Common myeloid progenitor, CD34-positive (primary cell): ENCODE measurements around the gene DLEC1.

ENCODE experiments used
- CTCF ChIA-PET: fragments of 350-600 bp; sonication (Branson Sonifier 250); formaldehyde crosslinking; loops from one replicate; lab custom pipeline; 2021; ENCODE audit warnings: antibody characterized with exemption; lab: Charles Lee
- POLR2A ChIA-PET: fragments of 350-600 bp; sonication (Branson Sonifier 250); formaldehyde crosslinking; loops from one replicate; lab custom pipeline; 2021; ENCODE audit warnings: antibody characterized with exemption; lab: Charles Lee
- DNase-seq, 3 donors: peaks; one replicate each; pipeline versions ENCODE4 v3.0.0 to v3.0.0-alpha.2; 2013
- H3K27ac ChIP-seq, 2 experiments: 1 replicate in 1 of 2; 2 replicates in 1 of 2; pipeline ENCODE4 v1.7.0; 2013; ENCODE audit warnings: inconsistent platforms in 2 of 2, low read length in 2 of 2, mild to moderate bottlenecking in 2 of 2, low read depth in 1 of 2, moderate library complexity in 1 of 2; ENCODE audit not compliant: severe bottlenecking in 2 of 2, insufficient read depth in 1 of 2, poor library complexity in 1 of 2
- H3K27me3 ChIP-seq, 5 experiments: replicated peaks in 2 of 5; 1 replicate in 3 of 5; 2 replicates in 2 of 5; pipeline versions ENCODE4 v1.6.1 to v1.7.0; 2013; ENCODE audit warnings: low read length in 4 of 5, mild to moderate bottlenecking in 2 of 5, moderate library complexity in 2 of 5, inconsistent platforms in 1 of 5; ENCODE audit not compliant: insufficient read depth in 5 of 5, control insufficient read depth in 4 of 5
- H3K36me3 ChIP-seq, 4 experiments: 1 replicate in 2 of 4; 2 replicates in 2 of 4; pipeline versions ENCODE4 v1.6.1 to v1.7.0; 2013; ENCODE audit warnings: low read length in 3 of 4, control low read depth in 1 of 4, mild to moderate bottlenecking in 1 of 4; ENCODE audit not compliant: control insufficient read depth in 4 of 4, insufficient read depth in 4 of 4
- H3K4me1 ChIP-seq, 4 experiments: 1 replicate in 3 of 4; 2 replicates in 1 of 4; pipeline versions ENCODE4 v1.6.1 to v1.7.1; 2013; ENCODE audit warnings: low read length in 3 of 4, mild to moderate bottlenecking in 3 of 4, control low read depth in 1 of 4, inconsistent platforms in 1 of 4, moderate library complexity in 1 of 4; ENCODE audit not compliant: control insufficient read depth in 4 of 4, insufficient read depth in 4 of 4; ENCODE audit errors: control extremely low read depth in 1 of 4
- H3K4me3 ChIP-seq, 7 experiments: 1 replicate in 4 of 7; 2 replicates in 3 of 7; pipeline versions ENCODE4 v1.5.1 to v1.7.0; 2013; ENCODE audit warnings: mild to moderate bottlenecking in 7 of 7, low read length in 6 of 7, moderate library complexity in 6 of 7, inconsistent platforms in 2 of 7, low read depth in 2 of 7, control low read depth in 1 of 7; ENCODE audit not compliant: insufficient read depth in 4 of 7, control insufficient read depth in 1 of 7; ENCODE audit errors: extremely low read depth in 1 of 7
- H3K9me3 ChIP-seq, 5 experiments: 1 replicate in 4 of 5; 2 replicates in 1 of 5; pipeline versions ENCODE4 v1.6.1 to v1.7.1; 2013; ENCODE audit warnings: low read length in 4 of 5, mild to moderate bottlenecking in 2 of 5, inconsistent platforms in 1 of 5, low read depth in 1 of 5, moderate library complexity in 1 of 5; ENCODE audit not compliant: control insufficient read depth in 4 of 5, insufficient read depth in 2 of 5; ENCODE audit errors: control extremely low read depth in 1 of 5
- WGBS: methylation state at CpG from one replicate; pipeline ENCODE4 v1.1.5; 2013; ENCODE audit not compliant: insufficient coverage; 5-methylcytosine and 5-hydroxymethylcytosine counted together

The DLEC1 gene

GRCh38 chr3:38121832-38122461, 82.9 kb downstream of the DLEC1 start:
- Histone ChIP-seq H3K4me1 (no peaks in the 10 kb centered on the region), H3K9me3 (no peaks in the 10 kb centered on the region), H3K36me3 (peaks cover 7 to 80% (median 50%) of the 10 kb centered on the region in 4 experiments), H3K27ac (no peak overlapping the region), H3K4me3 (no peak overlapping the region), H3K27me3 (no peaks in the 10 kb centered on the region)
- POLR2A ChIA-PET, result interaction anchor here (1.6 kb wide), 1 partner anchor 10 kb away, joined by 3 read pairs; no protein-coding TSS in a partner anchor
- WGBS, result 97% methylated on average over 12 of the region's 13 CpGs
- CTCF ChIA-PET, result interaction anchor here (1.9 to 8.2 kb wide), 3 partner anchors 9 to 223 kb away, joined by 6 to 54 read pairs (median 39); partner anchors contain the start of gene XYLB
- no peak for DNase-seq

DNA sequence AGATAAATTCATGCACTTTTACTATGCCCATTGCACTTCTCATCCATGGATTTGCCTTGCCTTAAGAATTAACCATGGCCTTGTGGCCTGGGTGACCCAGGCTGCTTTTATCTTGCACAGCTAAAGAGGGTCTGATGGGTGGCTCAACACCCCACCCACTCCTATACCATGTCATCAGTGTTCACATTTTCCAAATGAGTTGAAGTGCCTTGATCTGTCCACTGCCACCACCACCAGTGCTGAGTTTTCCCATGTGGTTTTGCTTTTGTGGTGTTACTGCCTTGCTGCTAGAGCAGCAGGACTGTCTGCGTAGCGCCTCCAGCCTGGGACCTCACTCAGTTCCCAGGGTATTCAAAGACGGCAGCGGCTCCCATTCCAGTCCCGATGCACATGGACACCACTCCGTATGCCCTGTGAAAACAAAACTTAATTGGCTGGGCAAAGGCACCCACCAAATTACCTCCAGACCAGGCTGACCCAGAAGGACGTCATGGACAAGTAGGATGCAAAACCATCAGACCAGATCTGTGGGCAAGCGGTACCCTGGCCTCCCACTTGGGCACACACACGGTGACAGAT, 83.8 kb downstream of the DLEC1 start:
- Histone ChIP-seq H3K4me1 (no peaks in the 10 kb centered on the region), H3K27ac (no peak overlapping the region), H3K9me3 (no peaks in the 10 kb centered on the region), H3K4me3 (no peak overlapping the region), H3K27me3 (no peaks in the 10 kb centered on the region), H3K36me3 (peaks cover 8 to 86% (median 59%) of the 10 kb centered on the region in 4 experiments)
- ChIA-PET CTCF (interaction anchor here (6.2 kb wide), 1 partner anchor 14 kb away, joined by 39 read pairs; no protein-coding TSS in a partner anchor), POLR2A (no interaction called here)
- 96% methylated on average over 8 of the region's 9 CpGs for WGBS
- DNase-seq, result no peak

- ChIA-PET CTCF (interaction anchor here (1.1 to 2.1 kb wide), 2 partner anchors 40 to 222 kb away, joined by 3 to 4 read pairs; partner anchors contain the start of genes OXSR1 and XYLB), POLR2A (no interaction called here)
- peaks cover 12 to 93% (median 71%) of the 10 kb centered on the region in 4 experiments for H3K36me3 ChIP-seq
- DNase-seq, result no peak
- no peak overlapping the region for H3K27ac ChIP-seq
- H3K4me1 ChIP-seq, result no peaks in the 10 kb centered on the region
- H3K27me3 ChIP-seq, result no peaks in the 10 kb centered on the region
- 96% methylated on average over 6 of the region's 7 CpGs for WGBS
- no peaks in the 10 kb centered on the region for H3K9me3 ChIP-seq
- H3K4me3 ChIP-seq, result no peak overlapping the region
Measured at GRCh38 chr3:38124324-38125122, 85.5 kb downstream of the DLEC1 start.

- ChIA-PET CTCF (interaction anchor here (1.5 to 6.4 kb wide), 3 partner anchors 8 to 39 kb away, joined by 3 to 38 read pairs (median 4); partner anchors contain the start of gene OXSR1), POLR2A (interaction anchor here (0.7 kb wide), 1 partner anchor 207 kb away, joined by 3 read pairs; no protein-coding TSS in a partner anchor)
- no peak for DNase-seq
- Histone ChIP-seq H3K27me3 (no peaks in the 10 kb centered on the region), H3K4me3 (no peak overlapping the region), H3K36me3 (peaks cover 12 to 94% (median 70%) of the 10 kb centered on the region in 4 experiments), H3K27ac (no peak overlapping the region), H3K9me3 (no peaks in the 10 kb centered on the region), H3K4me1 (no peaks in the 10 kb centered on the region)
- WGBS, result 98% methylated on average over 9 of the region's 11 CpGs
Measured at GRCh38 chr3:38125305-38126120, 86.5 kb downstream of the DLEC1 start.

DNA sequence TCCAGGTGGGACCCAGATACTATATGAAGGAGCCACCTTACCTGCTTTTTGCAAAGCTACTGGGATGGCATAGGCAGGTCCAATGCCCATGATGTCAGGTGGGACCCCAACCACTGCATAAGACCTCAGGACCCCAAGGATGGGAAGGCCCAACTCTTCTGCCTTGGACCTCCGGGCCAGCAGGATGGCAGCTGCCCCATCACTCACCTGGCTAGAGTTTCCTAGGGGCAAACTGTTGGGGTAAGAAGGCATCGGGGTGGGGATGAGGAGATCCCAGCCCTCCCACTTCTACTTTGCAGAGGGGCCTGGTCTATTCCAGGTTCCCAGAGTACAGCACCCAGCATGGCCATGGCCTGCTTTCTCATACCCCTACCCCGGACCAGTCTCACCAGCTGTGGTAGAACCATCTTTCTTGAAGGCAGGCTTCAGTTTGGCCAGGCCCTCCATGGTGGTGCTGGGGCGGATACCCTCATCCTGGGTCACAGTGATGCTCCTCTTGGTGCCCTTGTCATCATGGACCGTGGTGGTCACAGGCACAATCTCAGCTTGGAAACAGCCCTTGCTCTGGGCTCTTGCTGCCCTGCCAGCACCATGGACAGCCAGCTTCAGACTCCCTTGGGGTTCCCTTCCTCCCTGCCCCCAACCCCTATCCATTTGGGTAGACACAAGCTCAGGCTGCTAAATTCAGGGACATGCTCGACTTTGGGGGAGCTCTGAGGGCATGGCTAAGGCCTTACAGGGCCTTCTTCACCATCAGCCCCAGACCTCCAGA, 87.3 kb downstream of the DLEC1 start:
- no peaks in the 10 kb centered on the region for H3K9me3 ChIP-seq
- no peak for DNase-seq
- CTCF ChIA-PET, result interaction anchor here (0.9 to 6.4 kb wide), 4 partner anchors 9 to 39 kb away, joined by 3 to 38 read pairs (median 4); partner anchors contain the start of gene OXSR1
- H3K36me3 ChIP-seq, result peaks cover 12 to 94% (median 74%) of the 10 kb centered on the region in 4 experiments
- WGBS, result 94% methylated on average over 5 of the region's 6 CpGs
- POLR2A ChIA-PET, result interaction anchor here (0.7 kb wide), 1 partner anchor 206 kb away, joined by 3 read pairs; no protein-coding TSS in a partner anchor
- H3K4me1 ChIP-seq, result no peaks in the 10 kb centered on the region
- no peaks in the 10 kb centered on the region for H3K27me3 ChIP-seq
- H3K27ac ChIP-seq, result no peak overlapping the region
- H3K4me3 ChIP-seq, result no peak overlapping the region
